Adrenal gland (tissue), 12 donors: Measurements from ENCODE around the gene INF2. TPM values are rescaled to one million over a fixed set of nuclear protein-coding genes. Genes with fewer than 3 reads are reported as not detected.
"Not testable (repeated sequence)": the region's sequence is repeated elsewhere in the genome, so short reads cannot be mapped to it uniquely, and the experiment has no call there.

Experiments
- DNase-seq, 7 donors: peaks; one replicate each; pipeline ENCODE4 v3.0.0-alpha.2; 2019 to 2020
- H3K27ac ChIP-seq, 5 donors: fragments of 200-600 bp; sonication (generic) in 4 of 5; 1 replicate in 3 of 5; 2 replicates in 2 of 5; pipeline versions ENCODE4 v1.5.1 to v1.8.0; 2016 to 2020; ENCODE audit warnings: mild to moderate bottlenecking in 1 of 5
- H3K27me3 ChIP-seq: fragments of 200-600 bp; 2 replicates; pipeline ENCODE4 v1.8.0; 2021
- H3K36me3 ChIP-seq, 2 donors: fragments of 200-600 bp; replicated peaks in 1 of 2; 1 replicate in 1 of 2; 2 replicates in 1 of 2; pipeline versions ENCODE4 v1.5.1 to v1.8.0; 2018 to 2022
- H3K4me1 ChIP-seq, 2 donors: fragments of 200-600 bp; replicated peaks in 1 of 2; 1 replicate in 1 of 2; 2 replicates in 1 of 2; pipeline versions ENCODE4 v1.5.1 to v1.8.0; 2018 to 2021
- H3K4me3 ChIP-seq, 4 donors: fragments of 200-600 bp; sonication (generic) in 3 of 4; one replicate each; pipeline ENCODE4 v1.5.1; 2016 to 2018
- H3K9me3 ChIP-seq, 3 donors: fragments of 200-600 bp; sonication (generic) in 1 of 3; replicated peaks in 1 of 3; 1 replicate in 2 of 3; 2 replicates in 1 of 3; pipeline versions ENCODE4 v1.5.1 to v1.8.0; 2016 to 2021
- POLR2A ChIP-seq, 2 donors: fragments of 450-650 bp; IDR thresholded peaks; one replicate each; pipeline ENCODE4 v1.6.1; 2017; ENCODE audit warnings: antibody characterized with exemption in 2 of 2, mild to moderate bottlenecking in 2 of 2, moderate library complexity in 1 of 2
- WGBS, 4 donors: extraction: QIAGEN DNeasy Blood & Tissue Kit in 2 of 4; methylation state at CpG; one replicate each; pipeline versions ENCODE4 v1.1.5 to v1.1.7; 2013 to 2017; 5-methylcytosine and 5-hydroxymethylcytosine counted together
- intact Hi-C, 2 donors: fragments of 100-400 bp; cut with DNase I; formaldehyde crosslinking; loops; one replicate each; pipeline versions ENCODE4 v1.14.1 to v1.15.0; 2022 to 2023
- polyA plus RNA-seq, 3 donors: library from polyadenylated mRNA; stranded (reverse); fragments of 200-250 nt in 2 of 3; fragments of 350-450 nt in 1 of 3; fragmentation: Illumina TruSeq in 1 of 3; extraction: RNeasy Lipid Tissue Mini Kit (QIAGEN cat#74804) in 1 of 3; gene quantifications; one replicate each; pipeline ENCODE4 v1.2.3, GENCODE V29; 2013 to 2014
- total RNA-seq, 9 donors: library from RNA; depleted of rRNA in 4 of 9; stranded (reverse); fragments of >200 nt in 4 of 9; fragments of 120-200 nt in 1 of 9; fragmentation: NEBNext Ultra II Directional in 1 of 9; extraction: Animal tissue kit (Norgen Biotek cat#: 25700) in 1 of 9; gene quantifications; one replicate each; pipeline versions ENCODE4 v1.1.0 to v1.2.4, GENCODE V29; 2013 to 2023
- TF ChIP-seq, protein P1 (sequence below), 6 experiments: fragments of 450-650 bp in 4 of 6; fragments of 200-600 bp in 2 of 6; sonication (generic) in 1 of 6; IDR thresholded peaks; 1 replicate in 5 of 6; 2 replicates in 1 of 6; pipeline versions ENCODE4 v1.5.1 to v1.8.0; 2016 to 2021; ENCODE audit warnings: antibody characterized with exemption in 6 of 6, mild to moderate bottlenecking in 2 of 6, moderate library complexity in 1 of 6
- donor health status: healthy with polysubstance abuse.
- donor health status: Bipolar disorder and iron deficiency.
- donor health status: DM: yes; HTN: yes; CAD: no.
- donor health status: DM: no; HTN: no; CAD: no.
- donor health status: DM: no; HTN: no; CAD: no.
- donor health status: DM: yes; HTN: yes; CAD: no.

INF2 gene
- total and polyA plus RNA-seq, 12 donors = 8.4 to 217 (median 62.0) TPM

DNA sequence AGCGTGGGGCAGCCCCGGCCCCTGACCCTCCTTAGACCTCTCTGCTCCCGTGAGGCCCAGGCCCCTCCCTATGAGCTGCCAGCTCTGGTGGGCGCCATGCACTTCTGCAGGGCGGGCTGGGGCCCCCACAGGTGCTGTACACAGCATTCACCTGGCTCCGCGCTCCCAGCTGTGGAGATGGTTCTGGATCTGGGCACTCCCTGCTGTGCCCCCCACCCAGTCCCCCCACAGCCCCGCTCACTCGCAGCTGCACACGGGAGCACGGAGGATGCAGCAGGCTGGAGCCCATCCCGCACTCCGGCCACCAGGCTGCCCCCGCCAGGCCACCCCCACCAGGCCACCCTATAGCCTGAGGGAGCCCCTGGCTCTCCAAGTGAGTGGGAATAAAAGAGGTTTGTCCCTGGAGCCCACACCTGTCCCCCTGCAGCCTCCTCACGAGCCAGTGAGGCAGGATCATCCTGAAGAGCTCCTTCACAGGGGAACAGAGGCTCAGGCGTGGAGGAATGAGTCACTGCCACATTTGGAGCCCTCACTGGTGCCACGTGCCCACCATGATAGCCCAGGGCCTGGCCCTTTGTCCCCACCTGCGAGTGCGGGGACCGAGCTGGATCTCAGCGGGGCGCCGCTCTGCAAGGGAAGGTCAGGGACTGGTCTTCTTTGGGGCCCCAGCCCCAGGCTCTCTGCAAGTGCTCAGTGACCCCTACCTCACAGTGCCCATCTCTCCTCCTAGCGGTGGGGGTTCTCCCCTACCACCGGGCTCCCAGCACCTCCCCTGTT, 36.5 kb downstream of the INF2 start:
- no peak for DNase-seq
- no peaks in the 10 kb centered on the region for H3K9me3 ChIP-seq
- H3K27me3 ChIP-seq = no peaks in the 10 kb centered on the region
- no peak for TF ChIP-seq POLR2A (IDR thresholded peaks at IDR 0.05)
- TF ChIP-seq, protein P1, sequence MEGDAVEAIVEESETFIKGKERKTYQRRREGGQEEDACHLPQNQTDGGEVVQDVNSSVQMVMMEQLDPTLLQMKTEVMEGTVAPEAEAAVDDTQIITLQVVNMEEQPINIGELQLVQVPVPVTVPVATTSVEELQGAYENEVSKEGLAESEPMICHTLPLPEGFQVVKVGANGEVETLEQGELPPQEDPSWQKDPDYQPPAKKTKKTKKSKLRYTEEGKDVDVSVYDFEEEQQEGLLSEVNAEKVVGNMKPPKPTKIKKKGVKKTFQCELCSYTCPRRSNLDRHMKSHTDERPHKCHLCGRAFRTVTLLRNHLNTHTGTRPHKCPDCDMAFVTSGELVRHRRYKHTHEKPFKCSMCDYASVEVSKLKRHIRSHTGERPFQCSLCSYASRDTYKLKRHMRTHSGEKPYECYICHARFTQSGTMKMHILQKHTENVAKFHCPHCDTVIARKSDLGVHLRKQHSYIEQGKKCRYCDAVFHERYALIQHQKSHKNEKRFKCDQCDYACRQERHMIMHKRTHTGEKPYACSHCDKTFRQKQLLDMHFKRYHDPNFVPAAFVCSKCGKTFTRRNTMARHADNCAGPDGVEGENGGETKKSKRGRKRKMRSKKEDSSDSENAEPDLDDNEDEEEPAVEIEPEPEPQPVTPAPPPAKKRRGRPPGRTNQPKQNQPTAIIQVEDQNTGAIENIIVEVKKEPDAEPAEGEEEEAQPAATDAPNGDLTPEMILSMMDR (IDR thresholded peaks at IDR 0.05) = no peak
- 83 to 95% (median 87%) methylated on average over 11 to 25 of the region's 25 CpGs for WGBS, 4 donors
- no peak overlapping the region for H3K27ac ChIP-seq
- peaks cover 26 to 32% of the 10 kb centered on the region in 2 donors for H3K4me1 ChIP-seq
- H3K4me3 ChIP-seq = no peak overlapping the region
- intact Hi-C loops = no loop called here
- H3K36me3 ChIP-seq = no peaks in the 10 kb centered on the region

DNA sequence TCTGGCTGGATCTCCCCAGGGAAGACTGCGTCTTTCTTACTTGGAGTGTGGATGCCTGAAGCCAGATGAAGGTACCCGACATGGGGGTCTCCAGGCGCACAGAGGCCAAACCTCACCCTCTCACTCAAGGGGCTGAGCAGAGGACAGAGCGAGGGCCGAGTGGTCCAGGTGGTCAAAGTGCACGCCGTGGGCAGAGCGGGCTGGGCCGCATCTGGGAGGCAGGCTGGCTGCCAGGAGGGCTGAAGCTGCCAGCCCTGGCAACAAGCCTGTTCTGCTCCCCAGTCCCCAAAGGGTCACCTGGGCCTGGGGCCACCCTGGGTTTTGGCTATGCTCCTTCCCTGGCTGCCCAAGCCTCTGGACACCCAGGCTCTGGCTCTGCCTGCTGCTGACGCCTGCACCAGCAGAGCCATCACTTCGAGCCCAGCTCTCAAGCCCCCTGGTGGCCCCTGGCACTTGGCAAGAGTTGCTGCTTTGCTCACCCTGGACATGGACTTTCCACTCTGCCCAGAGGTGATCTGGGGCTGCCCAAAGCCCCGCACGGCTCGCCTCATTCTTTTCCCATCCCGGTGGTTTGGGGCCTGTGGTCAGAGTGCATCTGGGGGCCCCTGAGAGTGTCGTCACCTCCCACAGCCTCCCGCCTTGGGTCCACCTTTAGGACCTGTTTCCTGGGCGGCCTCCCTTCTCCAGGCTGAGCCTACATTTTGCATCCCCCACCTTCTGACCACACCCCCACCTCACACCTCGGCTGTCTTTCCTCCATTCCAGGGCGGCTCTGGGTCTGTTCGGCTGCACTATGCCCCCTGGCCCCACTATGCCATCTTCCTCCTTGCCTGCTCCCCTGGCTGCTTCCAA, 37.4 kb downstream of the INF2 start:
- Histone ChIP-seq H3K27ac (no peak overlapping the region), H3K9me3 (no peaks in the 10 kb centered on the region), H3K4me1 (peaks cover 26 to 29% of the 10 kb centered on the region in 2 donors), H3K36me3 (no peaks in the 10 kb centered on the region), H3K4me3 (no peak overlapping the region), H3K27me3 (no peaks in the 10 kb centered on the region)
- intact Hi-C loops = no loop called here
- WGBS, 4 donors = 80 to 88% (median 83%) methylated on average over 20 to 21 of the region's 21 CpGs
- TF ChIP-seq, protein P1 (IDR thresholded peaks at IDR 0.05) = no peak
- no peak for TF ChIP-seq POLR2A (IDR thresholded peaks at IDR 0.05)
- no peak for DNase-seq

DNA sequence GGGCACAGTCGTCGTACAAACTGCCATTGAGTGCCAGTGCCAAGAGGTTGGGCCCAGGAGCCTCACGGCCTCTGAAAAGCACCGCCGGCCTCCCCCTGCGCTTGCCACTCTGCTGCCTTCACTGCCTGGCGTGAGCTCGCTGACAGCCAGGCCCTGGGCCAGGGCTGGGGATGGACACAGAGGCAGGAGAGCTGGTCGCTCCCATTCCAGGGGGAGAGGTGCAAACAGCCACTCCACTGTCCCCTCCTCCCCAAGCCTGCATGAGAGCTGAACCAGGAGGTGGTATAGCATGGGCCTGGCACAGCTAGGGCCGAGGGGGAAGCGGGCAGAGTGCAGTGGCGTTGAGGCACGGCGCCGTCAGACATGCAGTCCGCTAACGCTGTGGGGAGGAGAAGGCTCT, 39.2 kb downstream of the INF2 start:
- no peaks in the 10 kb centered on the region for H3K9me3 ChIP-seq
- no peak for DNase-seq
- no peaks in the 10 kb centered on the region for H3K36me3 ChIP-seq
- peaks cover 10 to 19% of the 10 kb centered on the region in 2 donors for H3K4me1 ChIP-seq
- H3K27me3 ChIP-seq = no peaks in the 10 kb centered on the region
- WGBS, 4 donors = 90 to 98% (median 93%) methylated on average over 8 to 17 of the region's 17 CpGs
- TF ChIP-seq POLR2A (IDR thresholded peaks at IDR 0.05) = no peak
- TF ChIP-seq, protein P1 (IDR thresholded peaks at IDR 0.05) = no peak
- no peak overlapping the region for H3K27ac ChIP-seq
- no peak overlapping the region for H3K4me3 ChIP-seq
- intact Hi-C loops = no loop called here

DNA sequence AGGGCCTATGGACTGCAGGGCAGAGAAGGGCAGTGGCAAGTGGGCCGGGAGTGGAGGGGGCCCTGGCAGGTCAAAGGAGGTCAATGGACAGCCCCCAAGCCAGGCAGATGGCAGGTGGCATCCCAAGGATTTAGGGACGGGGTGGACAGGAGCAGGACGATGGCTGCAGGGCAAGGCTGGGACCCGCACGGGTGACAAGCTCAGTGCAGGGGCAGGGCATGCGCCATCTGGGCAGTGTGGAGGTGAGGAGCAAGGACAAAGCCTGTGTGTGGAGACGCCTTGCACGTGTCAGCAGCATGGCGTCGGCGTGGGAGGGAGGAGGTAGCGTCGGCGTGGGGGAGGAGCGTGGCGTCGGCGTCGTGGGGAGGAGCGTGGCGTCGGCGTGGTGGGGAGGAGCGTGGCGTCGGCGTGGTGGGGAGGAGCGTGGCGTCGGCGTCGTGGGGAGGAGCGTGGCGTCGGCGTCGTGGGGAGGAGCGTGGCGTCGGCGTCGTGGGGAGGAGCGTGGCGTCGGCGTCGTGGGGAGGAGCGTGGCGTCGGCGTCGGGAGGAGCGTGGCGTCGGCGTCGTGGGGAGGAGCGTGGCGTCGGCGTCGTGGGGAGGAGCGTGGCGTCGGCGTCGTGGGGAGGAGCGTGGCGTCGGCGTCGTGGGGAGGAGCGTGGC, 39.9 kb downstream of the INF2 start:
- DNase-seq, H3K9me3 ChIP-seq, H3K27ac ChIP-seq, H3K27me3 ChIP-seq, intact Hi-C loops, H3K4me3 ChIP-seq, H3K36me3 ChIP-seq: not testable (repeated sequence)
- WGBS, 4 donors = 86 to 94% (median 93%) methylated on average over 7 to 62 of the region's 73 CpGs
- peaks cover 9 to 19% of the 10 kb centered on the region in 2 donors for H3K4me1 ChIP-seq
